Mucosa of rectum (tissue), 2 donors: ENCODE results near the gene LRRC25.

Experiments
- H3K27ac ChIP-seq, 2 donors: one replicate each; pipeline ENCODE4 v1.7.0; 2013; ENCODE audit warnings: inconsistent platforms in 2 of 2, low read depth in 2 of 2, low read length in 2 of 2
- H3K27me3 ChIP-seq, 2 donors: one replicate each; pipeline ENCODE4 v1.7.0; 2013; ENCODE audit warnings: low read length in 2 of 2; ENCODE audit not compliant: control insufficient read depth in 2 of 2, insufficient read depth in 2 of 2
- H3K36me3 ChIP-seq, 2 donors: one replicate each; pipeline ENCODE4 v1.7.0; 2013; ENCODE audit warnings: low read length in 2 of 2; ENCODE audit not compliant: control insufficient read depth in 2 of 2, insufficient read depth in 2 of 2
- H3K4me1 ChIP-seq, 2 donors: one replicate each; pipeline ENCODE4 v1.7.0; 2013; ENCODE audit warnings: low read length in 2 of 2, mild to moderate bottlenecking in 1 of 2; ENCODE audit not compliant: control insufficient read depth in 2 of 2, insufficient read depth in 2 of 2
- H3K4me3 ChIP-seq, 2 donors: one replicate each; pipeline ENCODE4 v1.7.0; 2013; ENCODE audit warnings: low read length in 2 of 2
- H3K9ac ChIP-seq, 2 donors: one replicate each; pipeline ENCODE4 v1.7.0; 2013; ENCODE audit warnings: low read length in 2 of 2, low read depth in 1 of 2, mild to moderate bottlenecking in 1 of 2
- H3K9me3 ChIP-seq, 2 donors: one replicate each; pipeline ENCODE4 v1.7.0; 2013; ENCODE audit warnings: low read length in 2 of 2; ENCODE audit not compliant: control insufficient read depth in 2 of 2
- donor health status: healthy.
- donor health status: Normal muscosa, but diverticular disease.

The LRRC25 gene

GRCh38 chr19:18346091-18346490, 51.3 kb downstream of the LRRC25 start:
- Histone ChIP-seq H3K4me1 (peaks cover 2 to 30% of the 10 kb centered on the region in 2 donors), H3K9ac (peak overlapping the region in 1 of 2 donors; percentile 24), H3K27ac (no peak overlapping the region), H3K4me3 (no peak overlapping the region), H3K9me3 (no peaks in the 10 kb centered on the region), H3K27me3 (no peaks in the 10 kb centered on the region), H3K36me3 (peaks cover 7 to 15% of the 10 kb centered on the region in 2 donors)

- Histone ChIP-seq H3K4me3 (no peak overlapping the region), H3K27ac (no peak overlapping the region), H3K4me1 (peaks cover 2 to 32% of the 10 kb centered on the region in 2 donors), H3K36me3 (peaks cover 3 to 12% of the 10 kb centered on the region in 2 donors), H3K9me3 (no peaks in the 10 kb centered on the region), H3K9ac (peak overlapping the region in 1 of 2 donors; percentile 45), H3K27me3 (no peaks in the 10 kb centered on the region)
These were observed 52.1 kb downstream of the LRRC25 start for GRCh38 chr19:18345296-18345695.

GRCh38 chr19:18344582-18344950, 52.9 kb downstream of the LRRC25 start:
- no peak overlapping the region for H3K4me3 ChIP-seq
- no peaks in the 10 kb centered on the region for H3K9me3 ChIP-seq
- peaks cover 3 to 10% of the 10 kb centered on the region in 2 donors for H3K36me3 ChIP-seq
- H3K27me3 ChIP-seq, result no peaks in the 10 kb centered on the region
- H3K9ac ChIP-seq, result peak overlapping the region; percentile 24 to 45
- H3K4me1 ChIP-seq, result peaks cover 9 to 38% of the 10 kb centered on the region in 2 donors
- peak overlapping the region; percentile 63 to 82 for H3K27ac ChIP-seq

GRCh38 chr19:18342090-18342632, 55.3 kb downstream of the LRRC25 start:
- H3K4me3 ChIP-seq, result no peak overlapping the region
- peak overlapping the region in 1 of 2 donors; percentile 3 for H3K27ac ChIP-seq
- no peak overlapping the region for H3K9ac ChIP-seq
- no peaks in the 10 kb centered on the region for H3K27me3 ChIP-seq
- H3K9me3 ChIP-seq, result no peaks in the 10 kb centered on the region
- H3K4me1 ChIP-seq, result peaks cover 9 to 38% of the 10 kb centered on the region in 2 donors
- H3K36me3 ChIP-seq, result peaks cover 3 to 4% of the 10 kb centered on the region in 2 donors
